Common myeloid progenitor, CD34-positive (primary cell): Measurements from ENCODE around the gene PBRM1.

Source experiments
- CTCF ChIA-PET: fragments of 350-600 bp; sonication (Branson Sonifier 250); formaldehyde crosslinking; loops from one replicate; lab custom pipeline; 2021; ENCODE audit warnings: antibody characterized with exemption; lab: Charles Lee
- POLR2A ChIA-PET: fragments of 350-600 bp; sonication (Branson Sonifier 250); formaldehyde crosslinking; loops from one replicate; lab custom pipeline; 2021; ENCODE audit warnings: antibody characterized with exemption; lab: Charles Lee
- DNase-seq, 3 donors: peaks; one replicate each; pipeline versions ENCODE4 v3.0.0 to v3.0.0-alpha.2; 2013
- H3K27ac ChIP-seq, 2 experiments: 1 replicate in 1 of 2; 2 replicates in 1 of 2; pipeline ENCODE4 v1.7.0; 2013; ENCODE audit warnings: inconsistent platforms in 2 of 2, low read length in 2 of 2, mild to moderate bottlenecking in 2 of 2, low read depth in 1 of 2, moderate library complexity in 1 of 2; ENCODE audit not compliant: severe bottlenecking in 2 of 2, insufficient read depth in 1 of 2, poor library complexity in 1 of 2
- H3K27me3 ChIP-seq, 5 experiments: replicated peaks in 2 of 5; 1 replicate in 3 of 5; 2 replicates in 2 of 5; pipeline versions ENCODE4 v1.6.1 to v1.7.0; 2013; ENCODE audit warnings: low read length in 4 of 5, mild to moderate bottlenecking in 2 of 5, moderate library complexity in 2 of 5, inconsistent platforms in 1 of 5; ENCODE audit not compliant: insufficient read depth in 5 of 5, control insufficient read depth in 4 of 5
- H3K36me3 ChIP-seq, 4 experiments: 1 replicate in 2 of 4; 2 replicates in 2 of 4; pipeline versions ENCODE4 v1.6.1 to v1.7.0; 2013; ENCODE audit warnings: low read length in 3 of 4, control low read depth in 1 of 4, mild to moderate bottlenecking in 1 of 4; ENCODE audit not compliant: control insufficient read depth in 4 of 4, insufficient read depth in 4 of 4
- H3K4me1 ChIP-seq, 4 experiments: 1 replicate in 3 of 4; 2 replicates in 1 of 4; pipeline versions ENCODE4 v1.6.1 to v1.7.1; 2013; ENCODE audit warnings: low read length in 3 of 4, mild to moderate bottlenecking in 3 of 4, control low read depth in 1 of 4, inconsistent platforms in 1 of 4, moderate library complexity in 1 of 4; ENCODE audit not compliant: control insufficient read depth in 4 of 4, insufficient read depth in 4 of 4; ENCODE audit errors: control extremely low read depth in 1 of 4
- H3K4me3 ChIP-seq, 7 experiments: 1 replicate in 4 of 7; 2 replicates in 3 of 7; pipeline versions ENCODE4 v1.5.1 to v1.7.0; 2013; ENCODE audit warnings: mild to moderate bottlenecking in 7 of 7, low read length in 6 of 7, moderate library complexity in 6 of 7, inconsistent platforms in 2 of 7, low read depth in 2 of 7, control low read depth in 1 of 7; ENCODE audit not compliant: insufficient read depth in 4 of 7, control insufficient read depth in 1 of 7; ENCODE audit errors: extremely low read depth in 1 of 7
- H3K9me3 ChIP-seq, 5 experiments: 1 replicate in 4 of 5; 2 replicates in 1 of 5; pipeline versions ENCODE4 v1.6.1 to v1.7.1; 2013; ENCODE audit warnings: low read length in 4 of 5, mild to moderate bottlenecking in 2 of 5, inconsistent platforms in 1 of 5, low read depth in 1 of 5, moderate library complexity in 1 of 5; ENCODE audit not compliant: control insufficient read depth in 4 of 5, insufficient read depth in 2 of 5; ENCODE audit errors: control extremely low read depth in 1 of 5
- WGBS: methylation state at CpG from one replicate; pipeline ENCODE4 v1.1.5; 2013; ENCODE audit not compliant: insufficient coverage; 5-methylcytosine and 5-hydroxymethylcytosine counted together

The PBRM1 gene

DNA sequence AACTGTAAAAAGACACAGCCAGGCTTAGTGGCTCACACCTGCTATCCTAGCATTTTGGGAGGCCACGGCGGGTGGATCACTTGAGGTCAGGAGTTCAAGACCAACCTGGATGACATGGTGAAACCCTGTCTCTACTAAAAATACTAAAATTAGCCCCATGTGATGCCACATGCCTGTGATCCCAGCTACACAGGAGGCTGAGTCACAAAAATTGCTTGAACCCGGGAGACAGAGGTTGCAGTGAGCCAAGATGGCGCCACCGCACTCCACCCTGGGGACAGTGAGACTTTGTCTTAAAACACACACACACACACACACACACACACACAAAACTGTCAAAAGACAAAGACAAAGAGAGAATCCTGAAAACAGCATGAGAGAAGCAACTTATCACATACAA lies 38.2 kb upstream of the PBRM1 start:
- Histone ChIP-seq H3K4me3 (no peak overlapping the region), H3K4me1 (peaks cover 3 to 25% (median 15%) of the 10 kb centered on the region in 4 experiments), H3K36me3 (peaks cover 4 to 18% (median 8%) of the 10 kb centered on the region in 4 experiments), H3K27ac (no peak overlapping the region), H3K27me3 (no peaks in the 10 kb centered on the region), H3K9me3 (peaks cover 0 to 9% (median 0%) of the 10 kb centered on the region in 5 experiments)
- 100% methylated on average over 2 of the region's 5 CpGs for WGBS
- ChIA-PET CTCF (no interaction called here), POLR2A (no interaction called here)
- no peak for DNase-seq

DNA sequence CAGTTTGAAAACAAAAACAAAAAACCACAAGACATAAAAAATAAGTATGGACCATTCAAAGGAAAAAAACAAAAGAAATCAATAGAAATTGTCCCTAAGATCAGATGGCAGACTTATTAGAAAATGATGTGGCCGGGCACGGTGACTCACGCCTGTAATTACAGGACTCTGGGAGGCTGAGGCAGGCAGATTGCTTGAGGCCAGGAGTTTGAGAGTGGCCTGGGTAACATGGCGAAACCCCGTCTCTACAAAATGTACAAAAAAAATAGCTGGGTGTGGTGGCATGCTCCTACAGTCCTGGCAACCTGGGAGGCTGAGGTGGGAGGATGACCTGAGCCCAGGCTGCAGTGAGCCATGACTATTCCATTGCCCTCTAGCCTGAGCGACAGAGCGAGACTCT lies 36.8 kb upstream of the PBRM1 start:
- H3K9me3 ChIP-seq, result no peaks in the 10 kb centered on the region
- DNase-seq, result no peak
- no peak overlapping the region for H3K27ac ChIP-seq
- ChIA-PET POLR2A (no interaction called here), CTCF (no interaction called here)
- H3K27me3 ChIP-seq, result no peaks in the 10 kb centered on the region
- WGBS, result 93% methylated on average over 7 of the region's 7 CpGs
- H3K36me3 ChIP-seq, result peaks cover 4 to 21% (median 11%) of the 10 kb centered on the region in 4 experiments
- H3K4me3 ChIP-seq, result no peak overlapping the region
- peaks cover 3 to 25% (median 15%) of the 10 kb centered on the region in 4 experiments for H3K4me1 ChIP-seq

DNA sequence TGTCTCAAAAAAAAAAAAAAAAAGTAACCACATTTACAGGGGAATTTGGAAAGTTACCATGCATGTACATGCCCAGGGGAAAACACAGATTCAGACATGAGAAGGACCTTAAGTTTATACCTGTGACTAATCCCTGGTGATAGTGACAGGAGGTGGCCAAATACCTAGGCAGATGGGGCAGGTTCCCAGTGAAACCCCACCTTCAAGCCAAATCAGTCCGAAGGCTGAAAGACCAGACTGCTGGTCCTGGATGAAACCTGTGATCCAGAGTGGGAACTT lies 36.0 kb upstream of the PBRM1 start:
- Histone ChIP-seq H3K9me3 (no peaks in the 10 kb centered on the region), H3K4me3 (no peak overlapping the region), H3K36me3 (peaks cover 4 to 16% (median 10%) of the 10 kb centered on the region in 4 experiments), H3K27ac (no peak overlapping the region), H3K4me1 (peaks cover 3 to 25% (median 15%) of the 10 kb centered on the region in 4 experiments), H3K27me3 (no peaks in the 10 kb centered on the region)
- ChIA-PET CTCF (no interaction called here), POLR2A (interaction anchor here (1.0 to 1.4 kb wide), 2 partner anchors 14 to 15 kb away, joined by 3 to 4 read pairs; no protein-coding TSS in a partner anchor)
- WGBS, result 100% methylated on average over 1 of the region's 1 CpG
- peak in 1 of 3 donors; percentile 6 for DNase-seq

DNA sequence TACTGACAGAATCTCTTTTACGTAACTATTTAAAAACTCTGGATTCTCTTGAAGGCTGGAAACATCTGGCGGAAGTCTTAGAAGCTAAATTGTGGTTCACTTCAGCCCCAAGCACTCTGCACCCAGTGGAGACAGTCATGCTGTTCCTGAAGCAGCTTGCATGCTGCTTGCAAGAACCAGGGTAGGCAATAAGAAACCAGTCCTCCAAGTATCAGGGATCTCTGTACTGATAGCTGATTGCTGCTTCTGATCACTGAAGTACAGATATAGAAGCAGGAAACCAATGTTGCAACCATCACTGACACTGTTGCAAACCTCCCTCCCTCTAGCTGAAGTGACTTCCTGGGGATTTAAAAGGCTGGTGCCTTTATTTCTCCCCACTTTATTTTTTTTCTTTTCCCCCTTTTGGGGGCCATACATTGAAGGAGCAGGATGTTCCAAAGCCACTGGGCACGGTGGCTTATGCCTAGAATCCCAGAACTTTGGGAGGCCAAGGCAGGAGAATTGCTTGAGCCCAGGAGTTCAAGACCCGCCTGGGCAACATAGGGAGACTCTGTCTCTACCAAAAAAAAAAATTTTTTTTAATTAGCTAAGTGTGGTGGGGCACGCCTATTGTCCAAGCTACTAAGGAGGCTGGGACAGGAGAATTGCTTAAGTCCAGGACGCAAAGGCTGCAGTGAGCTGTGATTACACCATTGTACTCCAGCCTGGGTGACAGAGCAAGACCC lies 35.5 kb upstream of the PBRM1 start:
- H3K4me3 ChIP-seq, result peak overlapping the region in 2 of 7 experiments; percentile 2 to 11
- DNase-seq, result peak; percentile 72 to 95 (median 91)
- 54% methylated on average over 5 of the region's 6 CpGs for WGBS
- no peak overlapping the region for H3K27ac ChIP-seq
- H3K27me3 ChIP-seq, result no peaks in the 10 kb centered on the region
- CTCF ChIA-PET, result interaction anchor here (0.9 to 1.2 kb wide), 2 partner anchors 12 to 22 kb away, joined by 3 read pairs; no protein-coding TSS in a partner anchor
- peaks cover 3 to 25% (median 15%) of the 10 kb centered on the region in 4 experiments for H3K4me1 ChIP-seq
- POLR2A ChIA-PET, result interaction anchor here (1.0 to 1.4 kb wide), 2 partner anchors 13 to 15 kb away, joined by 3 to 4 read pairs; no protein-coding TSS in a partner anchor
- H3K36me3 ChIP-seq, result peaks cover 4 to 16% (median 11%) of the 10 kb centered on the region in 4 experiments
- no peaks in the 10 kb centered on the region for H3K9me3 ChIP-seq

DNA sequence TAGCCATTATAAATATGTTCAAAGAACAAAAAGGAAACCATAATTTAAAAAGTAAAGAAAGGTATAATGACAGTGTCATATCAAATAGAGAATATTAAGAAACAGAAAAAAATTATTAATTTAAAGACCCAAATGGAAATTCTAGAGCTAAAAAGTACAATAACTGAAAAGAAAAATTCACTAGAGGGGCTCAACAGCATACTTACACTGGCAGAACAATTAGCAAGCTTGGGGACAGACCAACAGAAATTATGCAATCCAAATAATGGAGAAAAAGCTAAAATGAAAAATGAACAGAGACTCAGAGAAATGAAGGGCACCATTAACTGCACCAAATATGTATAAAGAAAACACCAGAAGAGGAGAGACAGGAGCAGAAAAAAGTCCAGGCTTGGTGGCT lies 33.9 kb upstream of the PBRM1 start:
- no peaks in the 10 kb centered on the region for H3K27me3 ChIP-seq
- CTCF ChIA-PET, result interaction anchor here (1.2 kb wide), 2 partner anchors 10 to 14 kb away, joined by 3 read pairs; partner anchors contain the start of genes GLT8D1 and SPCS1
- no peak for DNase-seq
- no peak overlapping the region for H3K4me3 ChIP-seq
- POLR2A ChIA-PET, result no interaction called here
- no peak overlapping the region for H3K27ac ChIP-seq
- peaks cover 4 to 16% (median 11%) of the 10 kb centered on the region in 4 experiments for H3K36me3 ChIP-seq
- H3K4me1 ChIP-seq, result peaks cover 3 to 39% (median 16%) of the 10 kb centered on the region in 4 experiments
- no peaks in the 10 kb centered on the region for H3K9me3 ChIP-seq

DNA sequence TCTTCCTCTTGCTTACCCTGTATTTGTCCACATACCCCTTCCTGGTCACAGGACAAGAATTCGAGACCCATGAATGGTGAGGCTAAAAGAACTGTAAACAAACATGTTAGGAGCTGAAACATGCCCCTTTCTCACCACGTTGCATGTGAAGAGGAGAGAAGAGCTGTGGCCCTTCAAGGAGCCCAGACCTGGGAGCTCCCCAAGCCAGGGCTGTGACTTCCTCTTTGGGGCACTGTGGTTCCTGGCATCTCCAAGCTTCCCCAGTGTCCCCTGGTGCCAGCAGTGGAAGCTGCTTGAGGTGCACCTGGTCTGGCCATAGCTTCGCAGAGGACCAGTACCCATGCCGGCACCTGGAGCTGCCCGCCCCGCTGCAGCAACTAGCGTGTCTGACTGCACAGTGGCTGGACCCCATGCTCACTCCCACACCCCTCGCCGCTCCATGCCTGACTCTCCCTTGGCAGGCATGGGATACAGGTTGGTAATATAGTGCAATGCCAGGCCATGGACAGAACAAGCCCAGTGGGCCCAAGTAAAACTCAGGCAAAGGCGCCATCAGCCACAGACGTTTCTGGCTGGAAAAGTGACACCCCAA lies 30.1 kb upstream of the PBRM1 start:
- Histone ChIP-seq H3K27me3 (no peaks in the 10 kb centered on the region), H3K4me1 (peaks cover 3 to 23% (median 9%) of the 10 kb centered on the region in 4 experiments), H3K4me3 (no peak overlapping the region), H3K36me3 (peaks cover 7 to 23% (median 14%) of the 10 kb centered on the region in 4 experiments), H3K27ac (no peak overlapping the region), H3K9me3 (peaks cover 0 to 4% (median 0%) of the 10 kb centered on the region in 5 experiments)
- WGBS, result 88% methylated on average over 7 of the region's 11 CpGs
- DNase-seq, result peak in 1 of 3 donors; percentile 10
- CTCF ChIA-PET, result interaction anchor here (1.0 to 1.4 kb wide), 2 partner anchors 23 to 26 kb away, joined by 3 to 5 read pairs; no protein-coding TSS in a partner anchor
- POLR2A ChIA-PET, result interaction anchor here (0.6 kb wide), 1 partner anchor 10 kb away, joined by 5 read pairs; no protein-coding TSS in a partner anchor
